HUES64 (cell line): ENCODE results near the gene RPL32.
"Not testable (repeated sequence)": the region's sequence is repeated elsewhere in the genome, so short reads cannot be mapped to it uniquely, and the experiment has no call there.

Experiments used
- H3K27ac ChIP-seq: 2 replicates; pipeline ENCODE4 v1.7.0; 2013; ENCODE audit warnings: low read depth, low read length, inconsistent platforms
- H3K27me3 ChIP-seq: 2 replicates; pipeline ENCODE4 v1.6.1; 2013; ENCODE audit warnings: mild to moderate bottlenecking, low read length; ENCODE audit not compliant: insufficient read depth
- H3K36me3 ChIP-seq: 2 replicates; pipeline ENCODE4 v1.6.1; 2013; ENCODE audit warnings: mild to moderate bottlenecking, low read length; ENCODE audit not compliant: insufficient read depth
- H3K4me1 ChIP-seq: 2 replicates; pipeline ENCODE4 v1.6.1; 2013; ENCODE audit warnings: mild to moderate bottlenecking, low read length, moderate library complexity; ENCODE audit not compliant: insufficient read depth
- H3K4me3 ChIP-seq: 2 replicates; pipeline ENCODE4 v1.5.1; 2013; ENCODE audit warnings: mild to moderate bottlenecking, low read length, moderate library complexity
- H3K9ac ChIP-seq: 2 replicates; pipeline ENCODE4 v1.6.1; 2013; ENCODE audit warnings: mild to moderate bottlenecking, low read depth, low read length
- H3K9me3 ChIP-seq: 2 replicates; pipeline ENCODE4 v1.6.1; 2013; ENCODE audit warnings: low read depth, low read length; ENCODE audit not compliant: insufficient read depth
- WGBS: fragments of 150-250, 120-280 bp; methylation state at CpG from one replicate; pipeline ENCODE4 v1.1.7; 2013; ENCODE audit warnings: missing lambda C conversion rate; 5-methylcytosine and 5-hydroxymethylcytosine counted together

Gene RPL32

GRCh38 chr3:12865271-12865670 lies 23.9 kb upstream of the RPL32 start:
- no peak overlapping the region for H3K9ac ChIP-seq
- no peaks in the 10 kb centered on the region for H3K36me3 ChIP-seq
- H3K27ac ChIP-seq: no peak overlapping the region
- H3K4me3 ChIP-seq: no peak overlapping the region
- H3K4me1 ChIP-seq: peaks cover 4% of the 10 kb centered on the region; the same call in 1 of the 2 replicates
- H3K9me3 ChIP-seq: peaks cover 9% of the 10 kb centered on the region; the same call in 1 of the 2 replicates
- WGBS: 92% methylated on average over 4 of the region's 4 CpGs
- peaks cover 14% of the 10 kb centered on the region for H3K27me3 ChIP-seq

- WGBS: 94% methylated on average over 8 of the region's 8 CpGs
- Histone ChIP-seq H3K4me3 (no peak overlapping the region), H3K27ac (no peak overlapping the region), H3K4me1 (no peaks in the 10 kb centered on the region), H3K9me3 (peaks cover 9% of the 10 kb centered on the region; the same call in 1 of the 2 replicates), H3K27me3 (no peaks in the 10 kb centered on the region; the same call in 1 of the 2 replicates), H3K36me3 (no peaks in the 10 kb centered on the region), H3K9ac (no peak overlapping the region)
Observed at GRCh38 chr3:12862387-12862786, 21.0 kb upstream of the RPL32 start.

GRCh38 chr3:12861611-12862010 lies 20.2 kb upstream of the RPL32 start:
- 92% methylated on average over 5 of the region's 5 CpGs for WGBS
- H3K36me3 ChIP-seq: no peaks in the 10 kb centered on the region
- no peaks in the 10 kb centered on the region for H3K4me1 ChIP-seq
- peaks cover 9% of the 10 kb centered on the region; the same call in 1 of the 2 replicates for H3K9me3 ChIP-seq
- H3K27ac ChIP-seq: no peak overlapping the region
- no peak overlapping the region for H3K9ac ChIP-seq
- no peaks in the 10 kb centered on the region; the same call in 1 of the 2 replicates for H3K27me3 ChIP-seq
- H3K4me3 ChIP-seq: no peak overlapping the region

GRCh38 chr3:12859840-12860239 lies 18.5 kb upstream of the RPL32 start:
- Histone ChIP-seq H3K9ac (no peak overlapping the region), H3K4me3 (no peak overlapping the region), H3K4me1 (no peaks in the 10 kb centered on the region), H3K9me3 (no peaks in the 10 kb centered on the region), H3K27me3 (no peaks in the 10 kb centered on the region; the same call in 1 of the 2 replicates), H3K27ac (no peak overlapping the region), H3K36me3 (no peaks in the 10 kb centered on the region)
- WGBS: 87% methylated on average over 7 of the region's 7 CpGs

- Histone ChIP-seq H3K27me3 (peaks cover 7% of the 10 kb centered on the region; the same call in 1 of the 2 replicates), H3K9ac (no peak overlapping the region), H3K4me3 (no peak overlapping the region), H3K27ac (no peak overlapping the region), H3K36me3 (no peaks in the 10 kb centered on the region), H3K9me3 (no peaks in the 10 kb centered on the region), H3K4me1 (no peaks in the 10 kb centered on the region)
- WGBS: 86% methylated on average over 5 of the region's 5 CpGs
Observed at GRCh38 chr3:12856626-12857025, 15.3 kb upstream of the RPL32 start.

- H3K27ac ChIP-seq: no peak overlapping the region
- WGBS: 94% methylated on average over 4 of the region's 4 CpGs
- no peaks in the 10 kb centered on the region for H3K36me3 ChIP-seq
- H3K4me3 ChIP-seq: no peak overlapping the region
- H3K4me1 ChIP-seq: no peaks in the 10 kb centered on the region
- H3K27me3 ChIP-seq: peaks cover 7% of the 10 kb centered on the region; the same call in 1 of the 2 replicates
- no peak overlapping the region for H3K9ac ChIP-seq
- H3K9me3 ChIP-seq: peaks cover 3% of the 10 kb centered on the region; the same call in 1 of the 2 replicates
Observed at GRCh38 chr3:12854565-12854964, 13.2 kb upstream of the RPL32 start.

GRCh38 chr3:12853847-12854246 lies 12.5 kb upstream of the RPL32 start:
- H3K4me1 ChIP-seq, H3K9ac ChIP-seq, H3K36me3 ChIP-seq, H3K4me3 ChIP-seq, H3K9me3 ChIP-seq, H3K27me3 ChIP-seq, H3K27ac ChIP-seq: not testable (repeated sequence)
- 77% methylated on average over 2 of the region's 2 CpGs for WGBS

GRCh38 chr3:12852201-12852600 lies 10.8 kb upstream of the RPL32 start:
- Histone ChIP-seq H3K27ac (no peak overlapping the region), H3K36me3 (no peaks in the 10 kb centered on the region), H3K4me1 (no peaks in the 10 kb centered on the region), H3K9ac (no peak overlapping the region), H3K27me3 (peaks cover 7% of the 10 kb centered on the region; the same call in 1 of the 2 replicates), H3K4me3 (no peak overlapping the region), H3K9me3 (peaks cover 3% of the 10 kb centered on the region; the same call in 1 of the 2 replicates)
- WGBS: 85% methylated on average over 3 of the region's 3 CpGs

- H3K4me1 ChIP-seq: no peaks in the 10 kb centered on the region
- H3K4me3 ChIP-seq: no peak overlapping the region
- no peaks in the 10 kb centered on the region for H3K36me3 ChIP-seq
- H3K9ac ChIP-seq: no peak overlapping the region
- no peak overlapping the region for H3K27ac ChIP-seq
- peaks cover 10% of the 10 kb centered on the region; the same call in 1 of the 2 replicates for H3K9me3 ChIP-seq
- H3K27me3 ChIP-seq: no peaks in the 10 kb centered on the region
- WGBS: 80% methylated on average over 1 of the region's 1 CpG
Observed at GRCh38 chr3:12845811-12846210, 4.4 kb upstream of the RPL32 start.

- Histone ChIP-seq H3K4me1 (peaks cover 15% of the 10 kb centered on the region), H3K9ac (no peak overlapping the region), H3K36me3 (peaks cover 33% of the 10 kb centered on the region), H3K27me3 (no peaks in the 10 kb centered on the region), H3K9me3 (peaks cover 9% of the 10 kb centered on the region; the same call in 1 of the 2 replicates), H3K27ac (no peak overlapping the region), H3K4me3 (no peak overlapping the region)
- 94% methylated on average over 4 of the region's 4 CpGs for WGBS
Observed at GRCh38 chr3:12842469-12842868, 1.1 kb upstream of the RPL32 start.

GRCh38 chr3:12841970-12842328 lies 584 bp upstream of the RPL32 start:
- H3K27me3 ChIP-seq: no peaks in the 10 kb centered on the region
- peak overlapping the region; percentile 99 for H3K9ac ChIP-seq
- peaks cover 9% of the 10 kb centered on the region; the same call in 1 of the 2 replicates for H3K9me3 ChIP-seq
- WGBS: 74% methylated on average over 6 of the region's 7 CpGs
- H3K27ac ChIP-seq: no peak overlapping the region
- peaks cover 38% of the 10 kb centered on the region for H3K36me3 ChIP-seq
- peaks cover 17% of the 10 kb centered on the region for H3K4me1 ChIP-seq
- peak overlapping the region; percentile 84 for H3K4me3 ChIP-seq

- Histone ChIP-seq H3K4me1 (peaks cover 17% of the 10 kb centered on the region), H3K9me3 (no peaks in the 10 kb centered on the region), H3K27ac (peak overlapping the region; percentile 91), H3K27me3 (no peaks in the 10 kb centered on the region), H3K4me3 (peak overlapping the region; percentile 84), H3K36me3 (peaks cover 51% of the 10 kb centered on the region), H3K9ac (peak overlapping the region; percentile 99)
- WGBS: 6% methylated on average over 18 of the region's 18 CpGs
Observed at GRCh38 chr3:12840591-12841148, 695 bp downstream of the RPL32 start.
